MM.1S (cell line): Measurements from ENCODE around the gene CRMP1.

ENCODE experiments used
- DNase-seq: peaks from one replicate; pipeline ENCODE4 v3.0.0-alpha.2; 2015
- H2AFZ ChIP-seq: fragments of 300-600 bp; sonication (generic); 2 replicates; pipeline ENCODE4 v1.6.0; 2016; ENCODE audit warnings: antibody characterized with exemption, low read length
- H3F3A ChIP-seq: fragments of 300-600 bp; sonication (generic); 2 replicates; pipeline ENCODE4 v1.6.1; 2016; ENCODE audit warnings: mild to moderate bottlenecking, antibody characterized with exemption, low read length, moderate library complexity, mixed read lengths; ENCODE audit not compliant: insufficient read depth
- H3K27ac ChIP-seq: fragments of 300-600 bp; sonication (generic); 2 replicates; pipeline ENCODE4 v1.5.1; 2016; ENCODE audit warnings: mild to moderate bottlenecking, low read length
- H3K27me3 ChIP-seq: fragments of 300-600 bp; sonication (generic); replicated peaks from 2 replicates; pipeline ENCODE4 v1.6.0; 2016; ENCODE audit warnings: low read length; ENCODE audit not compliant: insufficient read depth
- H3K36me3 ChIP-seq: fragments of 300-600 bp; sonication (generic); replicated peaks from 2 replicates; pipeline ENCODE4 v1.6.1; 2016; ENCODE audit warnings: mild to moderate bottlenecking, low read length, mixed read lengths; ENCODE audit not compliant: insufficient read depth
- H3K4me1 ChIP-seq: fragments of 300-600 bp; sonication (generic); 2 replicates; pipeline ENCODE4 v1.6.1; 2016; ENCODE audit warnings: low read length, mixed read lengths
- H3K4me2 ChIP-seq: fragments of 300-600 bp; sonication (generic); 2 replicates; pipeline ENCODE4 v1.6.0; 2016; ENCODE audit warnings: low read depth, low read length
- H3K4me3 ChIP-seq: fragments of 300-600 bp; sonication (generic); 2 replicates; pipeline ENCODE4 v1.5.1; 2016; ENCODE audit warnings: low read length, mixed read lengths
- H3K79me2 ChIP-seq: fragments of 300-600 bp; sonication (generic); 2 replicates; pipeline ENCODE4 v1.6.1; 2016; ENCODE audit warnings: mixed run types, low read length, mixed read lengths
- H3K9ac ChIP-seq: fragments of 300-600 bp; sonication (generic); 2 replicates; pipeline ENCODE4 v1.6.1; 2016; ENCODE audit warnings: low read length, mixed read lengths
- H3K9me2 ChIP-seq: fragments of 300-600 bp; sonication (generic); replicated peaks from 2 replicates; pipeline ENCODE4 v1.6.1; 2016; ENCODE audit warnings: mild to moderate bottlenecking, low read length, mixed read lengths; ENCODE audit not compliant: insufficient read depth
- H3K9me3 ChIP-seq: fragments of 300-600 bp; sonication (generic); replicated peaks from 2 replicates; pipeline ENCODE4 v1.6.1; 2016; ENCODE audit warnings: mild to moderate bottlenecking, low read length, mixed read lengths; ENCODE audit not compliant: insufficient read depth
- H4K20me1 ChIP-seq: fragments of 300-600 bp; sonication (generic); 2 replicates; pipeline ENCODE4 v1.6.1; 2016; ENCODE audit warnings: mild to moderate bottlenecking, low read length, moderate library complexity, mixed read lengths; ENCODE audit not compliant: insufficient read depth
- EZH2 ChIP-seq: fragments of 300-600 bp; sonication (generic); optimal IDR thresholded peaks from 2 replicates; pipeline ENCODE3; 2017; ENCODE audit warnings: low read depth, mild to moderate bottlenecking, antibody characterized with exemption, low read length, mixed read lengths
- EZH2phosphoT487 ChIP-seq: fragments of 300-600 bp; sonication (generic); IDR thresholded peaks from 2 replicates; pipeline ENCODE4 v1.6.1; 2018; ENCODE audit warnings: antibody characterized with exemption, low read length
- TF ChIP-seq, protein P1 (sequence below): fragments of 300-600 bp; sonication (generic); IDR thresholded peaks from 2 replicates; pipeline ENCODE4 v1.5.1; 2016; ENCODE audit warnings: antibody characterized with exemption, low read length, mixed read lengths

CRMP1 gene

GRCh38 chr4:5889002-5889696 lies 3.7 kb downstream of the CRMP1 start:
- no peak overlapping the region for H3K9ac ChIP-seq
- H3K4me2 ChIP-seq = no peak overlapping the region
- no peaks in the 10 kb centered on the region for H3K9me3 ChIP-seq
- no peaks in the 10 kb centered on the region for H3K79me2 ChIP-seq
- no peaks in the 10 kb centered on the region for H3F3A ChIP-seq
- H3K36me3 ChIP-seq = no peaks in the 10 kb centered on the region
- no peaks in the 10 kb centered on the region for H3K4me1 ChIP-seq
- H3K4me3 ChIP-seq = no peak overlapping the region
- H3K27me3 ChIP-seq = peaks cover 36% of the 10 kb centered on the region
- no peak overlapping the region for H2AFZ ChIP-seq
- TF ChIP-seq, protein P1, sequence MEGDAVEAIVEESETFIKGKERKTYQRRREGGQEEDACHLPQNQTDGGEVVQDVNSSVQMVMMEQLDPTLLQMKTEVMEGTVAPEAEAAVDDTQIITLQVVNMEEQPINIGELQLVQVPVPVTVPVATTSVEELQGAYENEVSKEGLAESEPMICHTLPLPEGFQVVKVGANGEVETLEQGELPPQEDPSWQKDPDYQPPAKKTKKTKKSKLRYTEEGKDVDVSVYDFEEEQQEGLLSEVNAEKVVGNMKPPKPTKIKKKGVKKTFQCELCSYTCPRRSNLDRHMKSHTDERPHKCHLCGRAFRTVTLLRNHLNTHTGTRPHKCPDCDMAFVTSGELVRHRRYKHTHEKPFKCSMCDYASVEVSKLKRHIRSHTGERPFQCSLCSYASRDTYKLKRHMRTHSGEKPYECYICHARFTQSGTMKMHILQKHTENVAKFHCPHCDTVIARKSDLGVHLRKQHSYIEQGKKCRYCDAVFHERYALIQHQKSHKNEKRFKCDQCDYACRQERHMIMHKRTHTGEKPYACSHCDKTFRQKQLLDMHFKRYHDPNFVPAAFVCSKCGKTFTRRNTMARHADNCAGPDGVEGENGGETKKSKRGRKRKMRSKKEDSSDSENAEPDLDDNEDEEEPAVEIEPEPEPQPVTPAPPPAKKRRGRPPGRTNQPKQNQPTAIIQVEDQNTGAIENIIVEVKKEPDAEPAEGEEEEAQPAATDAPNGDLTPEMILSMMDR = no peak
- TF ChIP-seq EZH2phosphoT487 (no peak), EZH2 (no peak)
- H3K9me2 ChIP-seq = no peaks in the 10 kb centered on the region
- no peak overlapping the region for H3K27ac ChIP-seq
- no peak for DNase-seq
- H4K20me1 ChIP-seq = no peaks in the 10 kb centered on the region

DNA sequence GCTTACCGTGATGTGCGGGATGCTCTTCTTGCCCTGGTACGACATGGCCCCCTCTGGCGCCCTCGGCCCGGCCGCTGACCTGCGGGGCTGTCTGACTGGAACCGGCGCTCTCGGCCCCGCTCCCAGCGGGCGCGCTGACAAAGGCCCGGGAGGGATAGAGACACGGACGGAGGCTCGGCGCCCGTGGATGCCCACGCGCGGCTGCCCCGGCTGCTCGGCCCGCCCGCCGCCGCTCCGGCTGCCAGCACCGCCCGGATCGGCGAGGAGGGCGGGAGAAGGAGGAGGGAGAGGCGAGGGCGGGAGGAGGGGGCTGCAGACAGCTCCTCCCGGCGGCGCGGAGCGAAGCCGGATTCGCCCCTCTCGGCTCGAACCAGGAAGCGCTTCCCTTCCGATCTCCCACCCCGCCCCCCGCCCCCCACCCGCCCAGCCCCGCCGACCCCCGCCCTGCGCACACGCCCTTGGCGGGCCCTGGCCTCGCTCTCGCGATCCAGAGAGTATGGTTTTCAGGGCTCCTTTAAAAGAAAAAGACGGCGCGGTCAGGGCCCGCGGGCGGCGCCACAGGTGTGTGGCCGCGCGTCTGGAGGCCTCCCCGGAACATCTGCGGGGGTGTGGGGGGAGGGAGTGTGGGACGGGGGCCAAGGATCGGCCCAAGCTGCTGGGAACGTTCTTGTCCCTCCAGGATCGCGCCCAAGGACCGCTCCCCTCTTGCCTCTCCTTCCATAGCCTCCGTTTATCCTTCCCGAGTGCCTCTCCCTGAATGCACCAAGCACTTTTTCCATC lies 4.5 kb downstream of the CRMP1 start:
- no peak for DNase-seq
- Histone ChIP-seq H4K20me1 (no peaks in the 10 kb centered on the region), H3K9ac (no peak overlapping the region), H2AFZ (no peak overlapping the region), H3K4me2 (no peak overlapping the region), H3K36me3 (no peaks in the 10 kb centered on the region), H3K79me2 (no peaks in the 10 kb centered on the region), H3K27me3 (peaks cover 36% of the 10 kb centered on the region), H3K27ac (no peak overlapping the region), H3K4me3 (no peak overlapping the region), H3F3A (no peaks in the 10 kb centered on the region), H3K9me2 (no peaks in the 10 kb centered on the region), H3K9me3 (no peaks in the 10 kb centered on the region), H3K4me1 (no peaks in the 10 kb centered on the region)
- TF ChIP-seq EZH2phosphoT487 (no peak), EZH2 (no peak)
- TF ChIP-seq, protein P1 = no peak

GRCh38 chr4:5887361-5888221 lies 5.3 kb downstream of the CRMP1 start:
- Histone ChIP-seq H4K20me1 (no peaks in the 10 kb centered on the region), H2AFZ (no peak overlapping the region), H3K79me2 (no peaks in the 10 kb centered on the region), H3K9ac (no peak overlapping the region), H3K27me3 (peaks cover 36% of the 10 kb centered on the region), H3K4me2 (no peak overlapping the region), H3K9me2 (no peaks in the 10 kb centered on the region), H3K4me1 (no peaks in the 10 kb centered on the region), H3K36me3 (no peaks in the 10 kb centered on the region), H3K27ac (no peak overlapping the region), H3K4me3 (no peak overlapping the region), H3F3A (no peaks in the 10 kb centered on the region), H3K9me3 (no peaks in the 10 kb centered on the region)
- no peak for DNase-seq
- TF ChIP-seq EZH2 (no peak), EZH2phosphoT487 (no peak)
- TF ChIP-seq, protein P1 = no peak
